MV-4-11 (cell line): ENCODE data around the gene ZNF8.
"Not testable (repeated sequence)": the region's sequence is repeated elsewhere in the genome, so short reads cannot be mapped to it uniquely, and the experiment has no call there.

Source experiments
- DNase-seq: peaks from one replicate; lab custom pipeline; 2025; lab: John Stamatoyannopoulos, UW

ZNF8 gene

DNA sequence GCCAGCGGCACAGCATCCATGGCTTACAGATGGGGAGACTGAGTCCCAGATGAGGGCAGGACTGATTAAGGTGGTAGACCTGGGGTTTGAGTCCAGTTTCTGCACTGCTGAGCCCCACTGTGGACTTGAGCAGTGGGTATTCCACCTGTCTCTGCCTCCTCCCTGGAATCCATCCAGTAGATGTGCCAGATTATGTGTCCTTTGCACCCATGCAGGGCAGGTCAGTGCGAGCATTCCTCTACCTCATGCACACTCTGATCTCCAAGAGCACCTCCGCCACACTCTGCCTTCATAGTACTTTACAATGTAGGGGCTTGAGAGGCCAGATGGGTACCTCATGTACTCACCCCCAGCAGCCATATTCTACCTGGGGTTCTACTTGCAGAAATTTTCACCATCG, 58.1 kb downstream of the ZNF8 start:
- no peak for DNase-seq

DNA sequence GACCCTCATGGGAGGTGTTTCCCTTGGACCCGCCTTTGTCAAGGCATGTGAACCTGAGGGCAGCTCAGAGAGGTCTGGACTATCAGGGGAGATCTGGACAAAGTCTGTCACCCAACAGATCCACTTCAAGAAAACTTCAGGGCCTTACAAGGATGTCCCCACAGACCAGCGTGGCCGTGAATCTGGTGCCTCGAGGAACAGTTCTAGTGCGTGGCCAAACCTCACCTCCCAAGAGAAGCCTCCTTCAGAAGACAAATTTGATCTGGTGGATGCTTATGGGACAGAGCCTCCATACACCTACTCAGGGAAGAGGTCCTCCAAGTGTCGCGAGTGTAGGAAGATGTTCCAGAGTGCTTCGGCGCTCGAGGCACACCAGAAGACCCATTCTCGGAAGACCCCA, 59.6 kb downstream of the ZNF8 start:
- DNase-seq: no peak

DNA sequence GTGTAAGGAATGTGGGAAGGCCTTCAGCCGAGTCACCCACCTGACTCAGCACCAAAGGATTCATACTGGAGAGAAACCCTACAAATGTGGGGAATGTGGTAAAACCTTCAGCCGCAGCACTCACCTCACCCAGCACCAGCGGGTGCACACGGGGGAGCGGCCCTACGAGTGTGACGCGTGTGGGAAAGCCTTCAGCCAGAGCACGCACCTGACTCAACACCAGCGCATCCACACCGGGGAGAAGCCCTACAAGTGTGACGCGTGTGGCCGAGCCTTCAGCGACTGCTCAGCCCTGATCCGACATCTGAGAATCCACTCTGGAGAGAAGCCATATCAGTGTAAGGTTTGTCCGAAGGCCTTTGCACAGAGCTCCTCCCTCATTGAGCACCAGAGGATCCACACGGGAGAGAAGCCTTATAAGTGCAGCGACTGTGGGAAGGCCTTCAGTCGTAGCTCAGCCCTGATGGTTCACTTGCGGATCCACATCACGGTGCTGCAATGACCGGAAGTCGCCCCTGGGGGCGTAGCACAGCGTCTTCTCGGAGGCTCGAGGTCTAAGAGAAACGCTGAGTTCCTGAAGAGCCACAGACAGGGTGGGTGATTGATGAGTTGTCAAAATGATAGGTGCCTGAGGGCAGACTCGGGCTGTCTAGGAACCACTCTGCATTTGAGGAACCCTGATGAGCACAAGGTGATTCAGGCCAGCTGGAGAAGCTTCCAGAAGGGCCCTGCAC, 60.2 kb downstream of the ZNF8 start:
- DNase-seq: no peak

DNA sequence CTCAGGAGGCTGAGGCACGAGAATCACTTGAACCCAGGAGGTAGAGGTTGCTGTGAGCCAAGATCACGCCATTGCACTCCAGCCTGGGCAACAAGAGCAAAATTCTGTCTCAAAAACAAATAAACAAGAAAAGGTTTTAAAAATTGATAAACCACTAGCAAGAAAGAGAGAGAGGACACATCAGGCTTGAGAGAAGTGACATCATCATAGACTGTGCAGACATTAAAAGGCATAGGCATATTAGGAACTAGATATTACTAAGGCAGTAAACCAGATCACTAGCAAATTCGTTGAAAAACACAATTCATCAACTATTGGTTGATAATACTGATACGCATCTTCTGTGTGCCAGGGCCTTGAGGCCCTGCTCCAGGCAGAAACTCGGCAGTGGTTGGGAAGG, 66.8 kb downstream of the ZNF8 start:
- no peak for DNase-seq

DNA sequence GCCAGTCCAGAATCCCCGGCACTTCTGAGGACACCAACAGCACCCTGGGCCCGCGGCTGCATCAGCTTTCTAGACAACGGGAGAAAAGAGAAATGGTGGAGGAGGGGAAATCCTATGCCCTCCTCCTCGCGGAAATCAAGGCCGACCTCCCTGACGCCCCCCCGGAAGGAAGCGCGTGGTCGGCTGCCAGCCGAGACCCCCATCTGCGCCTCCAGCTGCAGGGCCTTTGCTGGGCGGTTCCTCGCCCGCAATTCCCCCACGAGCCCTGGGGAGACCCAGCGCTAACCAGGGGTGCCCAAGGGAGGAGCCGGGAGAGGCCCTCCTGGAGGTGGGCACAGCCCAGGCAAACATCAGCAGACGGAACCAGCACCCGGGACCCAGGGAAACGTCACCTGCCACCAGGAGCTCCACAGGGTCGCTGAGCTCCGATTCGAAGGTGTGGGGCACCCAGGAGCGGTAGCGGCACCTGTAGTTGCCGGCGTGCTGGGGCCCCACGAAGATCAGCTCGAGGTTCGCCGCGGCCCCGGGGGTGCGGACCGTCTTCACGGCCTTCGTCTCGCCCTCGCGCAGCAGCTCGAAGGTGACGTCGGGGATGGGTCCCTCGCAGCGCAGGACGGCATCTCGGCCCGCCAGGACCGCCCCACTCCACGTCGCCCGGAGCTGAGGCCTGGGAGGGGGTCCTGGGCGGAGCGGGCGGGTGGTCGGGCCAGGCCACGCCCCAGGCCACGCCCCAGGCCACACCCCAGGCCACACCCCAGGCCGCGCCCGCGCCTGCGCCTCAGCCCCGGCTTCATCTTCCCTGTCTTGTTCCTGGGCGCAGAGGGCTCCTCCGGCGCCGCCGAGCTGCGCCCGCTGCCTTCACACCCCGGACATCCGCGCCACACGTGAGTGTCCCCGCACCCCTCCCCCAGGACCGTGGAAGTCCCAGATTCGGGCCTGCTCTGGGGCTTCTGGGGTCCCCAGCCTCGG, 68.5 kb downstream of the ZNF8 start:
- DNase-seq: no peak

DNA sequence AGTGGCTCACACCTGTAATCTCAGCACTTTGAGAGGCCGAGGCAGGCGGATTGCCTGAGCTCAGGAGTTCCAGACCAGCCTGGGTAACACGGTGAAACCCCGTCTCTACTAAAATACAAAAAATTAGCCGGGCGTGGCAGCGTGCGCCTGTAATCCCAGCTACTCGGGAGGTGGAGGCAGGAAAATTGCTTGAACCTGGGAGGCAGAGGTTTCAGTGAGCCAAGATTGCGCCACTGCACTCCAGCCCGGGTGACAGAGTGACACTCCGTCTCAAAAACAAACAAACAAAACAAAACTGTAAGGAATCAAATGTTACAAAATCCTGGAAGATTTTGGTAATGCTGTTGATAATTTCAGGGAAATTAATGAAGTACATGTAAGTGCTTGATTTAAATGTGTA, 69.3 kb downstream of the ZNF8 start:
- not testable (repeated sequence) for DNase-seq

DNA sequence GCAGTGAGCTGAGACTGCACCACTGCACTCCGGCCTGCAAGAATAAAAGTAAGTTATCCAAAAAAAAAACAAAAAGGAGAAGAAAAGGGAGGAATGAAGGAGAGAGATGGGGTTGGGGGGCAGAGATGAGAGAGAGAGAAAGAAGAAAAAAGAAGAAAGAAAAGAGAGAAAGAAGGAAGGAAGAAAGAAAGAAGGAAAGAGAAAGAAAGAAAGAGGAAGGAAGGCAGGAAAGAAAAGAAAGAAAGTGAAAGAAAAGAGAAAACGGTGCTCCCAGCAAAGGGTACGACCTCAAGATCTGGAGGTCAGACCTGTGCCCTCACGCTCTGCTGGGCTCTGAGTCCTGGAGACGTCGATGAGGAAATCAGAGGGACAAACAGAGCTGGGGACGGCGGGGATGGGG, 70.8 kb downstream of the ZNF8 start:
- peak; percentile 31 for DNase-seq

DNA sequence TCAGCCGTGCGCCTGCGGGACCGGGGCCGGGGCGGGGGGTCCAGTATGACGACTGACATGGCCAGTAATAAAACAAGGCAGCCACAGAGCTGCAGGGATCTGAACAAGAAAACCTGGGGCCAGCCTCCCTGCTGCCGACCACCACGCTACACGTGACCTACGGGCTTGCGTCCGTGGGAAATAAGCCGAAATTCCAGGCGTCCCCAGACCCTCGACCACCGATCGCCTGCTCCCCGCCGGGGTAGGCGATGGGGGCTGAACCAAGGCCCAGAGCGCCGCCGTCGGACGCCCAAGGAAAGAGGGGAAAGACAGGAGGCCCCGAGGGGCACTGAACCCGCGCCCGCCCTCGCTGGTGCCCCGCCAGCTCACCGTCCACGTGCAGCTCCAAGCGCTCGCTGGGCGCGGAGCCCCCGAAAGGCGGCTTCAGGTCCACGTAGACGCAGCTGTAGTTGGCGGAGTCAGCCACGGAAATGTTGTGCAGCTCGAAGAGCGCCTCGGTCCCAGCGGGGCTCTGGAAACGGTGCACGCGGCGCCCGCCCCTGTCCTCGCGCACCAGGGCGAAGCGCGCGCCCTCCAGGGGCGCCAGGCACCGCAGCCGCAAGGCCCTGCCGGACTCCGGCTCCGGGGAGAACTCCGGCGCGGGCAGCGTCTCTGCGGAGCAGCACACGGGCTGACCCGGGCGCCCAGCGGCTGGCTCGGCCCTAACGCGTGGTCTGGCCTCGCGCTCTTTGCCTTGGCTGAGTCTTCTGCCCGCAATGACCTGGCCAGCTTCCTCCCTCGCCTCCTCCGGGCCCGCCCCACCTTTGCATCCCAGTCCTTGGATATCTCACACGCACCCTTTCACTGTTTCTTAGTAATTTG, 71.5 kb downstream of the ZNF8 start:
- no peak for DNase-seq

DNA sequence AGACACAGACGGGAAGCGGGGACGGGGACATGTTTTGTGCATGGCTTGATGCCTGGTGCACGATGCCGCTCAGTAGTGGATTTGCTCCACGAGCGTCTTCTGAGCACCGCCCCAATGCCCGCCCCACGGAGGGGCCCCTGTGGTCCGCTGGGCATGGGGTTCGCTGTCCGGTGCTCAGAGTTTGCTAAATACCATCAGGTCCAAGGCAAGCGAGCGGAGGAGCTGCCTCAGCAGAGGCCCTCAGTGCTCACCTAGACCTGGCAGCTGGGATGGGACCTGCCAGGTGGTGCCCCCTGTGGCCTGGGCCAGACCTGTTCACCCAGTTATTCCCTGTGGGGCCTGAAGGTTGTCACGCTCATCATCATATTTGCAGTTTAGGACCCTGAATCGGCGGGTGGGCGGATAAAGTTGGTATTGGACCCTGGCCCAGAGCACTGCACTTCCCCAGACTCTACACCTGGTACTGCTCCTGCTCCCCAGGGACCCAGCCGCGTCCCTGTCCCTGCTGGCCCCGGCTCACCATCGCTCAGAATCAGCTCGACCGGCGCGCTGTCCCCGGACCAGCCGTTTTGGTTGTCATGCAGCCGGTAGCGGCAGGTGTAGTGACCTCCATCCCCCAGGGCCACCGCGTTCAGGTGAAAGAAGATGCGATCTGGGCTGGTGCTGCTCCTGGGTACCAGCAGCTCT, 72.3 kb downstream of the ZNF8 start:
- no peak for DNase-seq

DNA sequence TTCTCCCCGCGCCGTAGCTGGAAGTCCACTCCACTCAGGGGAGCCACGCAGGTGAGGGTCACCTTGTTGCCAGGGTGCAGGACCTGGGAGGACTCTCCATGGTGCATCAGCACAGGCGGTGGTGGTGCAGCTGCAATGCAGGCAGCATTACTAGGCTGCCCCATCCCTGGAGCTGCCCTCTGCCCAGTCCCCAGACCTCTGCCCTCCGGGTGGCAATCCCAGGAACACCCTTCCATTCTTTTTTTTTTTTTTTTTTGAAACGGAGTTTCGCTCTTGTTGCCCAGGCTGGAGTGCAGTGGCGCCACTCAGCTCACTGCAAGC, 72.8 kb downstream of the ZNF8 start:
- DNase-seq: no peak

DNA sequence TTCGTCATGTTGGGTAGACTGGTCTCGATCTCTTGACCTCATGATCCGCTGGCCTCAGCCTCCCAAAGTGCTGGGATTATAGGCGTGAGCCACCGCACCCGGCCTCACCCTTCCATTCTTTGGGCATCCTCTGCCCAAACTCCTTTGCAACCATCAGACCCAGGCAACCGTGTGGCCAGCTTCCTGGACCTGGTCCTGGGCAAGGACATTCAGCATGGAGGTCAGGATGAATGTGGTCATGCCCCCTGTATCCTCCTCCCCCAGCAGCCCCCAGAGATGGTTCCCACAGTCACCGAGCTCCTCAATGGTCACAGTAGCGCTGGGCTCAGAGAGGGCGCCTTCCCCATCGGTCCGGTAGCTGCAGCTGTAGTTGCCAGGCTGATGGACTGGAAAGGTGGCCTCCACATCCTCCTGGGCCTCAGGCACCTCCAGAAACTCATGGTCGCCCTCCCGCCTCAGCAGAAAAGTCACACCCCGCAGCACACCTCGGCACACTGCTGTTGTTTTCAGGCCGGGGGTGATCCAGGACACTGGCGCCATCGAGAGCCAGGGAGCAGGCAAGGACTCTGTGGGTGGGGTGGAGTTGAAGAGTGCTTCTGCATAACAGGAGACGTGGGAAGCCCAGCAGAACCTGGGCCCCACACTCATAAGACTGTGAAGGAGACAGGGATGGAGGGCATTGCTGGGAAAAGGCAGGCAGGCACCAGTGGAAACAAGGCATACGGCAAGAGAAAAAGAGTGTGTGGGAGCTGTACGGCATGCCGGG, 73.4 kb downstream of the ZNF8 start:
- no peak for DNase-seq
